Uterus (tissue), 2 donors: Measurements from ENCODE around the gene P2RX4.

Experiments
- POLR2A ChIP-seq, 2 donors: fragments of 450-650 bp; IDR thresholded peaks; one replicate each; pipeline ENCODE4 v1.6.1; 2016; ENCODE audit warnings: antibody characterized with exemption in 2 of 2, mild to moderate bottlenecking in 1 of 2, moderate library complexity in 1 of 2
- TF ChIP-seq, protein P1 (sequence below), 4 experiments: fragments of 200-600 bp in 2 of 4; fragments of 450-650 bp in 2 of 4; sonication (generic) in 2 of 4; IDR thresholded peaks; one replicate each; pipeline ENCODE4 v1.5.1; 2016 to 2019; ENCODE audit warnings: antibody characterized with exemption in 4 of 4, mild to moderate bottlenecking in 2 of 4, moderate library complexity in 1 of 4

DNA sequence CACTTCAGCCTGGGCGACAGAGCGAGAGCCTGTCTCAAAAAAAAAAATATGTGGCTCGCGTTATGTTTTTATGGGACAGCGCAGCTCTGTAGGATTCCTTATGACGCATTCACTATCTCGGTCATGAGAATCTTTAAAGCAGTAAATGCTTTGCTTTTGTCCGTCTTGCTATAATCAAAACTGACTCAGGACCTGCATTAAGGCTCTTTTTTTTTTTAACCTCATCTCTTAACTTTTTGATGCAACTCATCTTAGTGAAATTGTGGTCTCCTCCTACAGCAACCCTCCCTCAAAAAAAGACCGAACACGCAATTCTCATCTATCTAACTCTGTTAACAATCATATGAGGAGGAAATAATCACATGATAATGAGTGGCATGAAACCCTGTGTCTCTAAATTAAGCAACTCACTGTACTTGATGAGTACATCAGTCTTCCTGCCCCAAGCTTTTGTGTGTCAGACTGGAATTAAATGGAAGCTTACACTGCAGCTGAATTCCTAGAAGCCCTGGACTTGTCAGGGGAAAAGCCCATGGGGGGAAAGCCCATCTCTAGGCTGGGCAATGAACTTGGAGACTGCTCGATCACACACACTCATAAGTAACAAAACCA lies 4.3 kb downstream of the P2RX4 start:
- TF ChIP-seq, protein P1, sequence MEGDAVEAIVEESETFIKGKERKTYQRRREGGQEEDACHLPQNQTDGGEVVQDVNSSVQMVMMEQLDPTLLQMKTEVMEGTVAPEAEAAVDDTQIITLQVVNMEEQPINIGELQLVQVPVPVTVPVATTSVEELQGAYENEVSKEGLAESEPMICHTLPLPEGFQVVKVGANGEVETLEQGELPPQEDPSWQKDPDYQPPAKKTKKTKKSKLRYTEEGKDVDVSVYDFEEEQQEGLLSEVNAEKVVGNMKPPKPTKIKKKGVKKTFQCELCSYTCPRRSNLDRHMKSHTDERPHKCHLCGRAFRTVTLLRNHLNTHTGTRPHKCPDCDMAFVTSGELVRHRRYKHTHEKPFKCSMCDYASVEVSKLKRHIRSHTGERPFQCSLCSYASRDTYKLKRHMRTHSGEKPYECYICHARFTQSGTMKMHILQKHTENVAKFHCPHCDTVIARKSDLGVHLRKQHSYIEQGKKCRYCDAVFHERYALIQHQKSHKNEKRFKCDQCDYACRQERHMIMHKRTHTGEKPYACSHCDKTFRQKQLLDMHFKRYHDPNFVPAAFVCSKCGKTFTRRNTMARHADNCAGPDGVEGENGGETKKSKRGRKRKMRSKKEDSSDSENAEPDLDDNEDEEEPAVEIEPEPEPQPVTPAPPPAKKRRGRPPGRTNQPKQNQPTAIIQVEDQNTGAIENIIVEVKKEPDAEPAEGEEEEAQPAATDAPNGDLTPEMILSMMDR (IDR thresholded peaks at IDR 0.05) = no peak
- no peak for TF ChIP-seq POLR2A (IDR thresholded peaks at IDR 0.05)
